Measurements from ENCODE around the gene DHX34.
"Not testable (repeated sequence)": the region's sequence is repeated elsewhere in the genome, so short reads cannot be mapped to it uniquely, and the experiment has no call there.

DHX34 gene

DNA sequence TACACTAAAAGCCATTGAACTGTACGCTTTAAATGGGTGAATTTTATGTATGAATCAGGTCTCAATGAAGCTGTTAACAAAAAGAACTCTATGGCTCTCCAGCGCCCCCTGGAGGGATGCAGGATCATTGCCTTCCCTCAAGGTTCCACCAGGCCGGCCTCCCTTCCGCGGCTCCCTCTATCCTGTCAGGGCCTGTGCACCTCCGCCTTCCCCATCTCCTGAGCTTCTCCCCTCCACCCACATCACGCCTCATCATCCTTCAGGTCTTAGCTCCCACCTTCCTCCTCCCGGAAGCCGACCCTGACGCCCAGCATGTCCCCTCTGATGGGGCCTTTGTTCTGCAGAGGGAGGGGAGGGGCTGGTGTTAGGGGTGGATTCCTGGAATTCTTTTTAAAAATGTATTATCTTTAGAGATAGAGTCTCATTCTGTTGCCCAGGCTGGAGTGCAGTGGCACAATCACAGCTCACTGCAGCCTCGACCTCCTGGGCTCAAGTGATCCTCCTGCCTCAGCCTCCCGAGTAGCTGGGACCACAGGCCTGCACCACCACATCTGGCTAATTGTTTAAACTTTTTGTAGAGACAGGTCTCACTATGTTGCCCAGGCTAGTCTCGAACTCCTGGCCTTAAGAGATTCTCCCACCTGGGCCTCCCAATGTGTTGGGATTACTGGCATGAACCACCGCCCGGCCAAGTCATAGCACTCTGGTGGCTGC is 42.6 kb downstream of the DHX34 start:
- peak; percentile 79 for DNase-seq

DNA sequence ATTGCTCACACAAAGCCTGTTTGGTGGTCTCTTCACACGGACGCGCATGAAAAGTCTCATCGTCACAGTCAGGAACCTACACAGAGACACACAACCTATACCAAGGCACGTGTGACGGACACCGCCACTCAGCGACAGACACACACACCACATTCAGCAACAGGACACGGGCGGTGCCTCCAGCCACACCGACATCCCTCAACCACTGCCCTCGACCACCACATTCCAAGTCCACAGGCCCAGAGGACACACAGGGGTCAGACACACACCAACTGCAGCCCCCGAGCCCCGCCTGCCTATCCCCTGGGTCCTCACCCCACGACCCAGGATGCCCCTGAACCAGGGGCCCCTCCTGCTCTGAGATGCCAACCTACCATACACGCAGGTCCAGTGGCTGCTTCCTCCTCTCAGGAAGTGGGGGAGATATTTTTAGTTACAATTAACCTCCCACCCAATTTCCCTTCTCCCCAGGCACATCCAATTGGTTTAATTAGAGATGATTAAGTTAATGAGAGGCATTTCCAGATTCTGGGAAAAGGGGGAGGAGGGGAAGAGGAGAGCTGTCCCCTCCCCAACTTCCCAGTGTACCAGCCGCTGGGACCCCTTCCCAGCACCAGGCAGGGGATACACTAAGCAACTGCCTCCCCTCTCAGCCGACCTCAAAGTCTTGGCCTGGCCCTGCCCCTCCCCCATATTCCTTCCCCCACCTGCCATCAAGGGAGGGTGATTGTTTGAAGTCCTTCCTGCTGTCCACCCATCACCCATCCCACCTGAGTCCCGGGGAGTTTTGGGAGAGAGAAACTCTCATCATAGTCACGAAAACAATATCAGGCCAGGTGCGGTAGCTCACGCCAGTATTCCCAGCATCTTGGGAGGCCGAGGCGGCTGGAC is 49.8 kb downstream of the DHX34 start:
- no peak for DNase-seq

DNA sequence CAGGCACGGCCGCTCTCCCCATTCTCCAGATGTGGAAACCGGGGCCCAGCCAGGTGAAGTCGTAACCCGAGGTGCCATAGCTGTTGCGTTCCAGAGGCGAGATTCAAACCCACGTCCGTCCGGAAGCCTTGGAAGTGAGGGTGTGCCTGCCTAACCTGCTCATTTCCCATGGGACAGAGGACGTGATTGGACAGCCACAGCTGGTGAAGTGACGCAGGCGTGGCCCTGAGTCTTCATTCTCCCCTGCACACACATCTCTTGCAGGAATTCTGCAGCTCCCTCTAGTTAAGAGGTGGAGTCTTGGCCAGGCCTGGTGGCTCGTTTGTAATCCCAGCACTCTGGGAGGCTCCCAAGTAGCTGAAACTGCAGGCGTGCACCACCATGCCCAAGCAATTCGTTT is 53.4 kb downstream of the DHX34 start:
- DNase-seq: no peak

DNA sequence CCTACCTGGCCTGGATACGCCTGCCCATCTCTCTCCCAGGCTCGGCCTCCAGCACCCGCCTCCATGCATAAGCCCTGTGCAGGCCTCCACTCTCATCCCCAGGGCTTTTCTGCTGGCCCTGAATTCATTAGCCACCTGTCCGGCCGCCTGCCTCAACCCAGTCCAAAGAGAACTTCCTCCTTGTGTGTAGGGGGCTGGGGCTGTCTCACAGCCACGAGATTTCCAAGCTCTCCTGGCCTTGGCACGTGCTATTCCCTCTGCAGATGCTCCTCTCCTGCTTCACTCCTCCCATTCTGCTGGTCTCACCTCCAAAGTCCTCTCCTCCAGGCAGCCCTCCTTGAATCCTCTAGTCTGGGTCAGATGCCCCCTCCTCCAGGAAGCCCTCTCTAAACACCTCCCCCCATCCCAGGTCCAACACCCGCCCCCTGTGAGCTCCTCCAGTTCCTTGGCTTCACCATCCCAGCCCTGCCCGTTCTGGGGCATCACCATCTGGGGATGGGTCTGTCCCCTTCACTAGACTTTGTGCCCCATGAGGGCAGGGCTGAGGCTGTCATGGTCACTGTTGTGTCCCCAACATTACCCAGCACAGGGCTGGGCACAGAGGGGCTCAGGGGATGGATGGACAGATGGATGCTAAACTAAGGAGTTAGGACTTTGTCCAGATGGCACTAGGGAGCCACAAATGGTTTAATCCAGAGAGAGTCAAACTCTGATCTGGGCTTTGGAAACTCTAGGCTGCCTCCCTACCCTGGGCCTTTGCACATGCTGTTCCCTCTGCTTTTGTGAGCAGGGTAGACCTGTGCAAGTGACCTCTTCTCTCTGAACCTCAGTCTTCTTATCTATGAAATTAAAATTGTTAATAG is 55.5 kb downstream of the DHX34 start:
- DNase-seq: no peak

DNA sequence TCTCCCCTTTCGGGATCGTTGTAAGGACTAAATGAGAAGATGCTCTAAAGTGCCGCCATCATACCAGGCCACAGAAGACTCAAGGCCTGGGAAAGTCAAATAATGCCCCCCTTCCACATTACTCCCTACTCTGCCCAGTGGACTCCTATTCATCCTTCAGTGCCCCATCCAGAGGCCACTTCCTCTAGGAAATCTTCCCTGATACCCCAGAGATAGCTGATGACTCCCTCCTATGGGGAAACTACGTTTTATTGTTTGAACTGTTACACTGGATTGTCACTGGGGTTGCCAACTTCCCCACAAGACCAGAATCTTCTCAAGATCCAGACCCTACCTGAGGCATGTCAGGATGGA is 56.1 kb downstream of the DHX34 start:
- DNase-seq: no peak

DNA sequence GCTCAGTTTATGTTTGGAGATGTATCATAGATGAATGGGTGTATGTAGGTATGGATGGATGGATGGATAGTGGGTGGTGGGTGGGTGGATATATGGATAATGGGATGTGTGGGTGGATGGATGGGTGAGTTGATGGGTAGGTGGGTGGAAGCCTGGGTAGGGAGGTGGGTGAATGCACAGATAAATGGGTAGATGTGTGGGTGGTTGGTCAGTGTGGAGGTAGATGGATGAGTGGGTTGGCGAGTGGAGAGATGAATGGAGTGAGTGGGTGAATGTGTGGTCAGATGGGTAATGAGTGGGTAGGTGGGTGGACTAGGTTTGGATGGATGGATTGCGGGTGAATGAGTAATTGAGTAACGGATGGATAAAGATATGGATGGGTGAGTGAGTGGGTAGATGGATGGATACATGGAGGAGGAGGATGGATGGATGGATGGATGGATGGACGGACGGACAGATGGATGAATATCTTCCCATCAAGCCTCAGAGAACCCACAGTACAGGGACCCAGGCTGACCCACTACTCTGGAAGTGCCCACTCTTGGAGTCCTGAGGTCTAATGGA is 56.8 kb downstream of the DHX34 start:
- no peak for DNase-seq

DNA sequence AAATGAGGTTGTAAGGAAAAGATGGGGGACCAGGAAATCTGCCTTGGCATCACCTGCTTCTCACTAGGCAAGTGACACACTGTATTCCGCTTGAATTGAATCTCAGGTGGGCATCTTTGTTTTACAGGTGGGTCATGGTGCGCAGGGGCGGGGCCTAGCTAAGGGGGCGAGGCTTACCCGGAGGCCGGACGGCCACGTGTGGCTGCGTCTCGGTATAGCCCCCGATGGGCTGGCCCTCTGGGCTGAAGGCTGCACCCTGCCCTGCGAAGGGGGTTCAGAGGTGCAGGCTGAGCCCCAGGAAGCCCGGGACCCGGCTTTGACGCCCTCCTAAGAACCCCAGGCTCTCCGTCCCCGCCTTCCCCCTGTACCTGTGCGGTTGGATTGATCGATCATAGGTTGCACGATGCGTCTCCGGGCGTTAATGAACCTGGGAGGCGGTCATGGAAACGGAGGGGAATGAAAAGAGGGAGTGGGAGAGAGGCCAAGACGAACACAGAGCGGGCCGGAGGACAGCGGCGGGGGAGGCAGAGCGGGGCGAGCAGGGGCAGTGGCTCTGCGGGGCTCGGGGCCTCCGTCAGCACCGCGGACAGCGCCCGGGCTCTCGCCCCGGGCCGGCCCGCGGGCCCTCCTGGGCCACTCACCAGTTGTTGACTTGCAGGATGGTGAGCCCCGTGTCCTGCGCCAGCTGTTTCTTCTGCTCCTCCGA is 57.7 kb downstream of the DHX34 start:
- no peak for DNase-seq

DNA sequence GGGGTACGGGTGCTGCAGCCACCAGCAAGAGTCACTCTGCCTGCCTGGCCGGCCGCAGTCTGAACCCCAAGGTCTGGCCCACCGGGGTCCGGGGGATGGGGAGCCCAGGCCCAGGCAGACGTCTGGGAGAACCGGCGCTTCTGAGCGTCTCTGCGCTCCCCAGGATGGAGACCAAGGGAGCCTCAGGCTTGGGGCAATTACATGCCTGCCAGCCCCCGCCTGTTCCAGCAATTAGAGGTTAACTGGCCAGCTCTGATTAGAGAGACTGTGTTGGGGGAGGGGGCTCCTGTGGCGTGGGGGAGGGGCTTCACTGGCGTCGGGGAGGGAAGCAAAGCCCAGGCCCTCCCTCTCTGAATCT is 58.3 kb downstream of the DHX34 start:
- no peak for DNase-seq

DNA sequence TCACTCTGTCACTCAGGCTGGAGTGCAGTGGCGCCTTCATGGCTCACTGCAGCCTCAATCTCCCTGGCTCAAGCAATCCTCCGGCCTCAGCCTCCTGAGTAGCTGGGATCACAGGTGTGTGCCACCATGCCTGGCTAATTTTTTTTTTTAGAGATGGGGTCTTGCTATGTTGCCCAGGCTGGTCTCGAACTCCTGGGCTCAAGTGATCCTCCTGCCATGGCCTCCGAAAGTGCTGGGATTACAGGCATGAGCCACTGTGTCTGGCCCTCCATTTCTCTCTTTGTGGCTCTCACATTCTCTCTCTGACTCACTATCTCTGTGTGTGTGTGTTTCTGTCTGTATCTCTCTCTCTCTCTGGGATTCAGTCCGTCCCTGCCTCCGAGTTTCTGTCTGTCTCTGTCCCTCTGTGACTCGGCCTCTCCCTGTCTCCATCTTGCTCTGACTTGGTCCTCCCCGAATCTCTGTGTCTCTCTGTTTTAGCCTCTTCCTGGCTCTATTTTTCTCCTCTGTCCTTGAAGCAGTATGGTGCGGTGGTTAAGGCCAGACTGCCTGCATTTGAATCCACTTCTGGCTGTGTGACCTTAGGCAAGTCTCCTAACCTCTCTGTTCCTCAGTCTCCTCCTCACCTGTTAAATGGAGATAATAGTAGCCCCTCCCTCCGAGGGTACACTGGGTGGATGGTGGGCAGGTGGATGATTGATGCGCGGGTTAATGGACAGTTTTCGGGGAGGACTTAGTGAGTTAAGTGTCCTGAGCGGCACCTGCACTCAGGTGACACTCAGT is 59.2 kb downstream of the DHX34 start:
- DNase-seq: no peak

DNA sequence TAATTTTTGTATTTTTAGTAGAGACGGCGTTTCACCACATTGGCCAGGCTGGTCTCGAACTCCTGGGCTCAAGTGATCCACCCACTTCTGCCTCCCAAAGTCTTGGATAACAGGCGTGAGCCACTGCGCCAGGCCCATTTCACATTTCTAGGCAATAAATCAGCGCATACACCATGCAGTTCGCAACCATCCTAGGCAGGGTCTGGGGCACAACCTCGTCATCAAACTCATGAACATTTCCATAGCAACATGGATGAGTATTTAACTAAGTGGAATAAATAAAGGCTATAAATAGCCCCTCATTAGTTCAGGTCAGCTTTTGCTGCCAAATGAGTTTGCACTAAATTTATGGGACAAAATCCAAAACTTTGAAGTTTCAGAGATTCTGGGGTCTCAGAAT is 62.0 kb downstream of the DHX34 start:
- DNase-seq: no peak

DNA sequence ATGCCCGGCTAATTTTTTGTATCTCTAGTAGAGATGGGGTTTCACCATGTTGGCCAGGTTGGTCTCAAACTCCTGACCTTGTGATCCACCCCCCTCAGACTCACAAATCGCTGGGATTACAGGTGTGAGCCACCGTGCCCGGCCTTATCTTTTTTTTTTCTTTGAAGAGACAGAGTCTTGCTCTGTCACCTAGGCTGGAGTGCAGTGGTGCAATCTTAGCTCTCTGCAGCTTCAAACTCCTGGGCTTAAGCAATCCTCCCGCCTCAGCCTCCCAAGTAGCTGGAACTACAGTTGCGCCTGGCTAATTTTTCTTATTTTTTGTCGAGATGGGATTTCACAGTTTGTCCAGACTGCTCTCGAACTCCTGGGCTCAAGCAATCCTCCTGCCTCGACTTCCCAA is 62.6 kb downstream of the DHX34 start:
- not testable (repeated sequence) for DNase-seq

DNA sequence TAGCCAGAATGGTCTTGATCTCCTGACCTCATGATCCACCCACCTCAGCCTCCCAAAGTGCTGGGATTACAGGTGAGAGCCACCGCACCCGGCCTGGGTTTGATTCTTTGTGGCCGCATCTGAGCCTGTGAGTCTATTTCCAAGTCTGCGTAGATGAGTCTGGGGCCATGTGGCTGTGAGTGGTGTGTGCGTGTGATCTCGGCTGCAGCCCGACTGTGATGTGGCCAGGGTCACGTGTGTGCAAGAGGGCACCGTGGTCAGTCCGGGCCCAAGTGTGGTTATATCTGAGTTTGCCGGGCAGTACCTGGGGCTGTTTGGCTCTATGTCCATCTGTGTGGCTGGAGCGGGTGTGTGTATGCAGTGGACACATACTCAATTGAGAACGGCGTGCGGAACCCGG is 64.8 kb downstream of the DHX34 start:
- DNase-seq: no peak

DNA sequence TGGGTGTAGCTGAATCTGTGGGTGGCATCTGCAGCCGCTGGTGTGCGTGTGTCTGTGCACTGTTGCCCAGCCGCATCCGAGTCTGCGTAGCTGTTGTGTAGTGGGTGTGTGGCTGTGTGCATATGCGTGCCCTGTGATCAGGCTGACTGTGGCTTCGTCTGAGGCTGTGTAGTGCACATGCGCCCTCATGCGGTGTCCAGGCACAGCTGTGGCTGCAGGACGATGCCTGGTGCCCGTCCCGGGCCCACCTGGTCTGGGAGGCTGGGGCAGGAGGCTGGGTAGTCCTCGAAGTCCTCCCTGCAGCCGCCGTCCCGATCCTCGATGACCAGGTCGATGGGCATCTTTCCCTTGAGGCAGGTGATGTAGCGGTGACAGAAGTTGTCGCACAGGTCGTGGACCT is 65.4 kb downstream of the DHX34 start:
- DNase-seq: no peak

DNA sequence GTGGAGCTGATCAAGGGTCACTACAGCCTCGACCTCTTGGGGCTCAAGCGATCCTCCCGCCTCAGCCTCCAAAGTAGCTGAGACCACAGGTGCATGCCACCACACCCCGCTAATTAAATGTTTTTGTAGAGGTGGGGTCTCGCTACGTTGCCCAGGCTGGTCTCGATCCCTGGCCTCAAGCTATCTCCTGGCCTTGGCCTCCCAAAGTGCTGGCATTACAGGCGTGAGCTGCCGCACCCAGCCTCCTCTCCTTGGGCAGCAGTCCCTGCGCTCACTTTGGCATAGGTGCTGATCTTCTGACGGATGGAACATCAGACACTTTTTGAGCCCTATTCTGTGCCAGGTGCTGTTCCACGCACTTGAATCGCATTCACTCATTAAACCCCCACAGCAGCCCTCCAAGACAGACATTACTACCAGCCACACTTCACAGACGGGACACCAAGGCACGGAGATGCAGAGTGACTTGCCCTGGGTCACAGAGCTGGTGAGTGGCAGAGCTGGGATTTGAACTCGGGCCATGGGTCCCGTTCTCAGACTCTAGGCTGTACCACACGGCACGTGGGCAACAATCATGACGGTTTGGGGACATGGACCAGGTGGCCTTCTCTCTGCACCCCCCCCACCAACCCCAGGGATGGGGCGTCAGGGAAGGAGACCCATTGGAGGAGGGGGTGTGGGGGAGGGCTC is 67.0 kb downstream of the DHX34 start:
- DNase-seq: no peak

DNA sequence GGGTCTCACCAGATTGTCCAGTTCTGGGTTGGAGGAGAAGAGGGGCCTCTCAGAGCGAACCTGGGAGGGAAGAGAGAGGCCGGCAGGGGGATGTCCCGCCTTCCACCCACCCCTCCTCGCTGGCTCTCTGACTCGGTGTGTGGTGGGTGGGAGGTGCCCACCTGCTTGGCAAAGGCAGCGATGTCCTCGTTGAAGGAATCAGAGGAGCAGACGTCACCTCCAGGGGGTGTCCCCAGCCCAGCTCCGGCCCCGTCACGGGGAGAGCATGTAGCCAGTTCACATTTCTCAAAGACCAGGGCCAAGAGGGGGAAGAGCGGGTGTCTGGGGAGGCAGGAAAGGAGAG is 67.5 kb downstream of the DHX34 start:
- no peak for DNase-seq

DNA sequence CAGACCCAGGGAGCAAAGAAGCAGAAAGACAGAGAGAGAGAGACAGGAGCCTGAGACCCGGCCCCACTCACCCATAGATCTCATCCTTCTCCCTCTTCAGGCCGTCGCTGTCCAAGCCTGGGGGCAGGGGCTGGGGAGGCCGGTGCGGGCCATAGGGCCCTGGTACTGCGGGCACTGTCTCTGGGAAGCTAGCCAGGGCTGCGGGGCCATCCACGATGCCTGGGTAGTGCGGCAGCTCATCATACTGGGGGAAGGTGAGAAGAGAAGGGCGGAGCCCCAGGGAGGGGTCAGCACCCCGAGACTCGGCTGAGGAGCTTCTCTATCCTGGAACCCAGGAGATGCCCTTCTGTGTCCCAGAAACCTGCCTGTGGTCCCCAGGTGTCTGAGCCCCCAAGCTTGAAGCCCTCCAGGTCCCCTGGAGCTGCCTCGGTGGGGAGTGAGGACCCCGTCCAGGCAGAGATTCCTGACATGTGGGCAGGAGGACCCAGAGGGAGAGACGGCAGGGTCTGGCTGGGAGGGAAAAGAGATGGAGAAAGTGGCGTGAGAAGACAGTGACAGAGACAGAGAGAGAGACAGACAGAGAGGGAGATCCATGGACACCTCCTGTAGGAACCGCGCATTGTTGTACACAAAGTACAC is 68.1 kb downstream of the DHX34 start:
- no peak for DNase-seq

DNA sequence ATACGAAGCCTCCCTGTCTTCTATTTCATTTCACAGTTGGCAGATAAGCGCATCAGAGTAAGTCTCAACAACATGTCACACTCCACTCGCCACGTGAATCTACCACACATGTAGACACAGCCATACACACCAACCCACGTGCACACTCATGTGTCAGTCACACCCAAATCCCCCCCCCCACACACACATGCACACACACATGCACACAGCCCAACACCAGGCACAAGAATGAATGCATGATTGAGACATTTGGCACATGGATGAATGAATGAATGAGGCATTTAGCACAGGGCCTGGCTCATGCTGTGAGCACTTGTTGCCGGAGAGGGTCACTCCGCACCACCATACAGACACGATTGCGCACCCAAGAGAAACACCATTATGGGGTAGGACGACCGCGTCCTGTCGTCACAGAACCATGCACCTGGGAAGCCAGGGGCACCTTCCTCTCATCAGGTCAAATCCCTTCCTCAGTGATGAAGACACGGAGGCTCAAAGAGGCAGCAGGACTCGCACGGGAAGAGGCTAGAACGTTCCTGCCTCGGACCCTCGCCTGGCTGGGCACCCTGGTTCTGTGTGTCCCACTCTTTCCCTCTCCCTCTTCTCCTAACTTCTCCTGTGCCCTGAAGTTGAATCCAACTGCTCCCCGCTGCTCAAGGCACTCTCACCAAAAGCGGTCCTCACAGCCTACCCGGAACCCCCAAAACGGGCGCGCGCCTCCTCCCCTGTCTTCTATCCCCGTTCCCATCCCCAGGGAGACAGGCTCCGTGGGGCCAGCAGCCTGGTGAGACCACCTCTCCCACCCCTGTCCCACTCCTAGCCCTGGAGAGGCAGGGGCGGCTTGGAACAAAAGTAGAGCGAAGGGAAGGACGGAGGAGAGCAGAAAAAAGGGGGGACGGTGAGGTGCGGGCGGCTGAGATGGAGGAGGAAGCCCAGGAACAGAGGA is 68.9 kb downstream of the DHX34 start:
- DNase-seq: no peak

DNA sequence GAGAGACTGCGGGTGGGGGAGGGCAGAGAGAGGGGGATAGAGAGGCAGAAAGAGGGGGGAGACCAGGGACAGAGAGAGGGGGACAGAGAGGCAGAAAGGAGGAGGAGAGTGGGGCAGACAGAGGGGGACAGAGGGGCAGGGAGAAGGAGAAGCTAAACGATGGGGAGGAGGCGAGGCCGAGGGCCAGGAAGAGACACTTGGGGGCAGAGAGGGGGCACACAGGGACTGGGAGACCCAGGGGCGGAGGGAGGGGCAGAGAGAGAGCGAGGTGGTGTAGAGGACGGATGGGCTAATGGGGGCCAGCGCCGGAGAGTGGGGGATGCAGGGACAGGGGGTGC is 69.5 kb downstream of the DHX34 start:
- no peak for DNase-seq

DNA sequence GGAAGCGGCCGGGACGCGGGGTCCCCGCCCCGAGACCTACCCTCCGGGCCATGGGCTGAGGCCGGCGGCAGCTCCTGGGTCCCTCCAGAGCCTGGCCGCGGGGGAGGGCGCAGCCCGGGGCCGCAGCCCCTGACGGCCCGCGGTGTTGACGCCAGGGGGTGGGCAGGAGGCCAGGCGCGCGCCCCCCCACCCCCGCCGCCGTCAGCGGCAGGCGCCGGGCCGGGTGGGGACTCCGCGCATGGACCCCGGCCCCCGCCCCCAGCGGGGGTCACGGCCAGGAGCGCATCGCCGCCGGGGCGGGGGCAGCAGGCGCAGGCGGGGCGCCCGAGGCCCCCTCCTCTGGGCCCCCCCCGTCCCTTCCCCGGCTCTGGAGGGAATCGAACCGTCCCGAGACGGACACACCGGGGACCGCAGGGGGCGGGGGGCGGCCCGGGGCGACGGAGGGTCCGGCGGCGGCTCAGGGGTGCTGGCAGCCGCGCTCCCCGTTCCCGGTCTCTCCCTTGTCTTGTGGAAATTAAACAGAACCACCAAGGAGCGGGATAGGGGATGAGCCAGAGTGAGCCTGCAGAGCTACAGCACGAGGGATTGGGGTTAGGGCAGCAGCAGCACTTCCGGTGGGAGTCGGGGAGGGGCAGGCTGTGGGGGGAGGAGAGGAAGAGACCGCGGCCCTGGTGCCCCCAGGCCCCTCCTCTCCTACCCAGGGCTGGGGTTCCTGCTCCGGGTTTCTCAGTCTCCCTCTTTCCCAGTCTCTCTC is 70.1 kb downstream of the DHX34 start, which contains the start of gene MEIS3:
Gene MEIS3 (minus strand): TSS at position 498 of the 754 bp plus-strand sequence. CDS start 446 bp downstream, at position 52.
- DNase-seq: no peak
